ENCODE data around the gene ECI1.

GRCh38 chr16:2284797-2285576, 33.6 kb upstream of the ECI1 start:
- TF ChIP-seq, protein P1, sequence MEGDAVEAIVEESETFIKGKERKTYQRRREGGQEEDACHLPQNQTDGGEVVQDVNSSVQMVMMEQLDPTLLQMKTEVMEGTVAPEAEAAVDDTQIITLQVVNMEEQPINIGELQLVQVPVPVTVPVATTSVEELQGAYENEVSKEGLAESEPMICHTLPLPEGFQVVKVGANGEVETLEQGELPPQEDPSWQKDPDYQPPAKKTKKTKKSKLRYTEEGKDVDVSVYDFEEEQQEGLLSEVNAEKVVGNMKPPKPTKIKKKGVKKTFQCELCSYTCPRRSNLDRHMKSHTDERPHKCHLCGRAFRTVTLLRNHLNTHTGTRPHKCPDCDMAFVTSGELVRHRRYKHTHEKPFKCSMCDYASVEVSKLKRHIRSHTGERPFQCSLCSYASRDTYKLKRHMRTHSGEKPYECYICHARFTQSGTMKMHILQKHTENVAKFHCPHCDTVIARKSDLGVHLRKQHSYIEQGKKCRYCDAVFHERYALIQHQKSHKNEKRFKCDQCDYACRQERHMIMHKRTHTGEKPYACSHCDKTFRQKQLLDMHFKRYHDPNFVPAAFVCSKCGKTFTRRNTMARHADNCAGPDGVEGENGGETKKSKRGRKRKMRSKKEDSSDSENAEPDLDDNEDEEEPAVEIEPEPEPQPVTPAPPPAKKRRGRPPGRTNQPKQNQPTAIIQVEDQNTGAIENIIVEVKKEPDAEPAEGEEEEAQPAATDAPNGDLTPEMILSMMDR (conservative IDR thresholded peaks at IDR 0.05; ENCODE audit: low read length): no peak
- TF ChIP-seq EZH2phosphoT487 (IDR thresholded peaks at IDR 0.05; ENCODE audit: borderline replicate concordance): no peak
